ENCODE results near the gene KCTD13. TPM values are rescaled to one million over a fixed set of nuclear protein-coding genes. Genes with fewer than 3 reads are reported as not detected.

Gene KCTD13
- total RNA-seq, 1 experiment from 2014 or later: 32.4 TPM

DNA sequence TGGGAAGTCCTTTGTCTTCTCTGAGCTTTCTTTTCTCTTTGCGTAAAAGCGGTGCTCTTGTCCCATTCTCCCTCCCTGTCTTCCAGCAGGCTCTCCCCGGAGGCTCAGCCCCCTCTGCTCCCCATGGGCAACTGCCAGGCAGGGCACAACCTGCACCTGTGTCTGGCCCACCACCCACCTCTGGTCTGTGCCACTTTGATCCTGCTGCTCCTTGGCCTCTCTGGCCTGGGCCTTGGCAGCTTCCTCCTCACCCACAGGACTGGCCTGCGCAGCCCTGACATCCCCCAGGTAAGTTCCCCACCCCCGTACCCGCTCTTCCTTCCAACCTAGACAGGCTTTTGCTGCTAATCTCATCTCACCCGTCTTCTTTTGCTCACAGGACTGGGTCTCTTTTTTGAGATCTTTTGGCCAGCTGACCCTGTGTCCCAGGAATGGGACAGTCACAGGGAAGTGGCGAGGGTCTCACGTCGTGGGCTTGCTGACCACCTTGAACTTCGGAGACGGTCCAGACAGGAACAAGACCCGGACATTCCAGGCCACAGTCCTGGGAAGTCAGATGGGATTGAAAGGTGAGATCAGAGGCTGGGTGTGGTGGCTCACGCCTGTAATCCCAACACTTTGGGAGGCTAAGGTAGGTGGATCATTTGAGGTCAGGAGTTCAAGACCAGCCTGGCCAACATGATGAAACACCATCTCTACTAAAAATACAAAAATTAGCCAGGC, 37.2 kb upstream of the KCTD13 start:
- ChIA-PET POLR2A (ENCODE audit: low non-redundant PET) (interaction anchor here (0.7 kb wide), 1 partner anchor 10 kb away, joined by 3 read pairs; no protein-coding TSS in a partner anchor), CTCF (no interaction called here)
- Histone ChIP-seq H3K4me1 (ENCODE audit: insufficient read depth, low read length, poor library complexity, severe bottlenecking) (peaks cover 13% of the 10 kb centered on the region), H3K27me3 (replicated peaks; ENCODE audit: insufficient read depth, low read depth, low read length, poor library complexity) (no peaks in the 10 kb centered on the region), H3K9me3 (ENCODE audit: low read depth, low read length, poor library complexity, severe bottlenecking) (no peaks in the 10 kb centered on the region), H3K4me3 (ENCODE audit: low read depth, low read length, poor library complexity, severe bottlenecking) (peak overlapping the region; percentile 65), H3K27ac (ENCODE audit: low read depth, low read length, poor library complexity, severe bottlenecking) (peak overlapping the region; percentile 90), H3K36me3 (ENCODE audit: insufficient read depth, low read length, poor library complexity, severe bottlenecking) (no peaks in the 10 kb centered on the region)
- no peak for DNase-seq (ENCODE audit: low spot score)
- no peak for TF ChIP-seq EZH2 (IDR thresholded peaks at IDR 0.05; ENCODE audit: borderline replicate concordance, low read depth, low read length, poor library complexity, severe bottlenecking)
- TF ChIP-seq, protein P1, sequence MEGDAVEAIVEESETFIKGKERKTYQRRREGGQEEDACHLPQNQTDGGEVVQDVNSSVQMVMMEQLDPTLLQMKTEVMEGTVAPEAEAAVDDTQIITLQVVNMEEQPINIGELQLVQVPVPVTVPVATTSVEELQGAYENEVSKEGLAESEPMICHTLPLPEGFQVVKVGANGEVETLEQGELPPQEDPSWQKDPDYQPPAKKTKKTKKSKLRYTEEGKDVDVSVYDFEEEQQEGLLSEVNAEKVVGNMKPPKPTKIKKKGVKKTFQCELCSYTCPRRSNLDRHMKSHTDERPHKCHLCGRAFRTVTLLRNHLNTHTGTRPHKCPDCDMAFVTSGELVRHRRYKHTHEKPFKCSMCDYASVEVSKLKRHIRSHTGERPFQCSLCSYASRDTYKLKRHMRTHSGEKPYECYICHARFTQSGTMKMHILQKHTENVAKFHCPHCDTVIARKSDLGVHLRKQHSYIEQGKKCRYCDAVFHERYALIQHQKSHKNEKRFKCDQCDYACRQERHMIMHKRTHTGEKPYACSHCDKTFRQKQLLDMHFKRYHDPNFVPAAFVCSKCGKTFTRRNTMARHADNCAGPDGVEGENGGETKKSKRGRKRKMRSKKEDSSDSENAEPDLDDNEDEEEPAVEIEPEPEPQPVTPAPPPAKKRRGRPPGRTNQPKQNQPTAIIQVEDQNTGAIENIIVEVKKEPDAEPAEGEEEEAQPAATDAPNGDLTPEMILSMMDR (conservative IDR thresholded peaks at IDR 0.05; ENCODE audit: low read depth, low read length): no peak
- intact Hi-C loops (cut with micrococcal nuclease; ENCODE audit: unreplicated experiment): loop anchor here (2.0 kb wide), 1 partner anchor 100 kb away; the partner anchor contains the start of gene CDIPT
- BruUV-seq (replicated peaks): no TSS peak

DNA sequence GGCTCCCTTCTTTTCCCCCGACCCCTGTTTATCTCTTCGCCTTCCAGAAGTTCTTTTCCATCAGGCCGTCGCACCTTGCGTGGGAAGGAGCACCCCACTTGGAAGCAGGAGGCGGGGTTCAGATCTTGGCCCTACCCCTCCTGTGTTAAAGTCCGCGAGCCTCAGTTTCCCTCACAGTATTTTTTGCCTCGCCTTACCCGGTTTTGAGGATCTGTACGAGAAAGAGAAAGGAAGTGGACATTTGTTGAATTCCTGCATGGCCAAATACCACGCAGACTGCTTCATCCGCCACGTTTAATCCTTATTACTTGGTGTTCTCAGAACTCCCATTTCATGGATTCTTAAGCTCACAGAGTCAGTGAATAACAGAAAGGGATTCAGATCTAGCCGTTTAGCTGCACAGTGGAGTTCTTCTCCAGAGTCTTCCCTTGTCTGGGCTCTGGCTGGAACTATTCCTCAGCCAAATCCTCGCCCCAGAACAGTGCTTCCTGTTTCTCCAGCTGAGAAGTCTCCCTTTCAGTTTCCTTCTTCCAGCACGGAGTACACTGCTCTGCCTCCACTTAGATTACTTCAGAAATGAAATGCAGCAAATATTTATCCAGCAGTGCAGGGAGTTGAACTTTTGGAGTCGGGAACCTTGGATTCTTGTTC, 36.4 kb upstream of the KCTD13 start:
- H3K36me3 ChIP-seq (ENCODE audit: insufficient read depth, low read length, poor library complexity, severe bottlenecking): no peaks in the 10 kb centered on the region
- peaks cover 13% of the 10 kb centered on the region for H3K4me1 ChIP-seq (ENCODE audit: insufficient read depth, low read length, poor library complexity, severe bottlenecking)
- TF ChIP-seq, protein P1 (conservative IDR thresholded peaks at IDR 0.05; ENCODE audit: low read depth, low read length): no peak
- no peak for TF ChIP-seq EZH2 (IDR thresholded peaks at IDR 0.05; ENCODE audit: borderline replicate concordance, low read depth, low read length, poor library complexity, severe bottlenecking)
- peak; percentile 27 for DNase-seq (ENCODE audit: low spot score)
- ChIA-PET CTCF (interaction anchor here (1.2 kb wide), 1 partner anchor 36 kb away, joined by 4 read pairs; the partner anchor contains the start of gene KCTD13), POLR2A (ENCODE audit: low non-redundant PET) (interaction anchor here (0.7 kb wide), 1 partner anchor 11 kb away, joined by 3 read pairs; no protein-coding TSS in a partner anchor)
- H3K4me3 ChIP-seq (ENCODE audit: low read depth, low read length, poor library complexity, severe bottlenecking): peak overlapping the region; percentile 65
- no peaks in the 10 kb centered on the region for H3K27me3 ChIP-seq (replicated peaks; ENCODE audit: insufficient read depth, low read depth, low read length, poor library complexity)
- intact Hi-C loops (cut with micrococcal nuclease; ENCODE audit: unreplicated experiment): loop anchor here (2.0 kb wide), 1 partner anchor 100 kb away; the partner anchor contains the start of gene CDIPT
- H3K27ac ChIP-seq (ENCODE audit: low read depth, low read length, poor library complexity, severe bottlenecking): peak overlapping the region; percentile 90
- TSS peak; percentile 88 for BruUV-seq (replicated peaks)
- no peaks in the 10 kb centered on the region for H3K9me3 ChIP-seq (ENCODE audit: low read depth, low read length, poor library complexity, severe bottlenecking)

DNA sequence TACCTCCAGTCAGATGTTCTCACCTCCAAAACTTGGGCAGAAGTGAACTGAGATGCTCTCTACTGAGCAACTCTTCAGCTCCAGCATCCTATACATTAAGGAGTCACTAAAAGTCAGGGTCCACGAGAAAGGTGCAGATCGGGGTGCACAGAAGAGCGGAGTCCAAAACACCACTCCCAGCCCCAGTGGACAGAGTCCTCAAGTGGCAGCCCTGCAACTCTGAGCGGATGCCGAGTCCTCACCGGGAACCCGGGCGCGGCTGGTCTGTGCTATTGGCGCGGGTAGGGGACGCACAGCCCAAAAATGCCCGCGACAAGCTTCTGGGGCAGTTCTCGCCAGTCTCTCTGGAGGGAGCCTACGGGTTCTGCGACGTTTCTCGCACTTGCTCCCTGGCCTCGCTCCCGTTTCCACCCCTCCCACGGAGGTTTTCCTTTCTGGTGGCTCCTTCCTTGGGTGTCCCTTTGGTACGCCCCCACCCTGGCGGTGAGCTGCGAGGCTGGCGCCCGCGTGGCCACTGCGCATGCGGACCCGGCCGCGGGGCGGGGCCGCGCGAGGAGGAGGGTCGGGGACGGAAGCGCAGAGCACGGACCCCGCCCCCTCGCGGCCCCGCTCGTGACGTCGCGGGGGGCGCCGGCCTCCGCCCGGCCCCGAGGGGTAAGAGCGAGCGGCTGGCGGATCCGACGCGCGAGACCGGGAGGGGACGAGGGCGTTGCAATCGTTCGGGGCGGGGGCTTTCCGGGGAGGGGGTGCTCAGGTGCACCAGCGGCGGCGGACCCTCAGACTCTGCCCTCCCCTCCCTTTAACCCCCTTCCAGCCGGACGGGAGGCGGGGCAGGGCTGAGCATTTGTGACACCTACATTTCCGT, 35.7 kb upstream of the KCTD13 start, which contains the start of gene TMEM219:
TMEM219 (plus strand) TSS at position 601 of the 865 bp plus-strand sequence. CDS start 1,065 bp downstream, outside the sequence.
- TF ChIP-seq EZH2 (IDR thresholded peaks at IDR 0.05; ENCODE audit: borderline replicate concordance, low read depth, low read length, poor library complexity, severe bottlenecking): no peak
- TF ChIP-seq, protein P1 (conservative IDR thresholded peaks at IDR 0.05; ENCODE audit: low read depth, low read length): peak; percentile 30; the same call in 1 of the 2 replicates
- POLR2A ChIA-PET (ENCODE audit: low non-redundant PET): no interaction called here
- H3K27ac ChIP-seq (ENCODE audit: low read depth, low read length, poor library complexity, severe bottlenecking): peak within 1 kb of the TSS; percentile 90
- H3K9me3 ChIP-seq (ENCODE audit: low read depth, low read length, poor library complexity, severe bottlenecking): no peaks in the 10 kb centered on the region
- H3K27me3 ChIP-seq (replicated peaks; ENCODE audit: insufficient read depth, low read depth, low read length, poor library complexity): no peaks in the 10 kb centered on the region
- intact Hi-C loops (cut with micrococcal nuclease; ENCODE audit: unreplicated experiment): loop anchor here (2.0 kb wide), 1 partner anchor 99 kb away; the partner anchor contains the start of gene CDIPT
- H3K36me3 ChIP-seq (ENCODE audit: insufficient read depth, low read length, poor library complexity, severe bottlenecking): no peaks in the 10 kb centered on the region
- peaks cover 13% of the 10 kb centered on the region for H3K4me1 ChIP-seq (ENCODE audit: insufficient read depth, low read length, poor library complexity, severe bottlenecking)
- BruUV-seq (replicated peaks): no TSS peak
- H3K4me3 ChIP-seq (ENCODE audit: low read depth, low read length, poor library complexity, severe bottlenecking): peak within 1 kb of the TSS; percentile 65
- peak; percentile 95 for DNase-seq (ENCODE audit: low spot score)
- CTCF ChIA-PET: interaction anchor here (0.6 to 1.2 kb wide), 3 partner anchors 14 to 80 kb away, joined by 3 to 5 read pairs (median 4); partner anchors contain the start of gene KCTD13

Measured in A673 (cell line).